Lower leg skin (tissue), 3 donors: ENCODE results near the gene CAMKMT.

ENCODE experiments used
- CTCF ChIP-seq, 3 donors: fragments of 450-650 bp; IDR thresholded peaks; one replicate each; pipeline ENCODE4 v1.5.1; 2016; ENCODE audit warnings: antibody characterized with exemption in 3 of 3, mild to moderate bottlenecking in 3 of 3, moderate library complexity in 2 of 3
- POLR2A ChIP-seq, 2 donors: fragments of 450-650 bp; IDR thresholded peaks; one replicate each; pipeline ENCODE4 v1.6.1; 2016 to 2017; ENCODE audit warnings: antibody characterized with exemption in 2 of 2, mild to moderate bottlenecking in 1 of 2, moderate library complexity in 1 of 2

DNA sequence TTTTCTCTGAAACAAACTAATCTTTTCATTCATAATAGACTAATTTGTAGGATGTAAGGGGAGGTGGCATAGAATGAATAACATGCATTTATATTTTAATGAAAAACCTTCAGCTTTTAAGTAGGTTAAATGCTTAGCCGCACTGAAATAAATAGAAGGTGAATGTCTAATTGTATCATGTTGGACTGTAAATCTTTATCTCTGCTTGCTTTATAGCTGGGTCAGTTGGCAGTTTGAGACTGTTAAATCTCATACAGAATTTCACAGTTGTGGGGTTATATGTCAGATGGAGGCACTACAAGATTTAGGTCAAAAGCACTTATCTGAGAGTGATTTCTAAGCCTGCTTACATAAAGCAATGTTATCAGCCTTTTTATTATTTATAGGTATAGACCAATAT lies 405.0 kb downstream of the CAMKMT start:
- no peak for TF ChIP-seq CTCF (IDR thresholded peaks at IDR 0.05)
- TF ChIP-seq POLR2A (IDR thresholded peaks at IDR 0.05): no peak
